ENCODE data around the gene TMEM245. TPM values are rescaled to one million over a fixed set of nuclear protein-coding genes. Genes with fewer than 3 reads are reported as not detected.

TMEM245 gene
- 26.9 and 30.5 TPM in 2 replicates for total RNA-seq

GRCh38 chr9:109119439-109120203, at the start of gene TMEM245:
TSS of gene TMEM245 (minus strand) at chr9:109119947. CDS start at chr9:109119913, 34 bp downstream.
- intact Hi-C loops (cut with micrococcal nuclease) = loop anchor here (1.0 to 10.0 kb wide), 13 partner anchors 9 to 1836 kb away; partner anchors contain the start of genes ABITRAM, ELP1, EPB41L4B and RAD23B

- intact Hi-C loops (cut with micrococcal nuclease) = no loop called here
Observed at GRCh38 chr9:109168170-109168569, 48.4 kb upstream of the TMEM245 start.

GRCh38 chr9:109167716-109168115, 48.0 kb upstream of the TMEM245 start:
- intact Hi-C loops (cut with micrococcal nuclease) = no loop called here

GRCh38 chr9:109166771-109167601, 47.2 kb upstream of the TMEM245 start, which contains the start of gene FRRS1L:
TSS of gene FRRS1L (minus strand) at chr9:109167249. CDS start at chr9:109167138, 111 bp downstream.
- intact Hi-C loops (cut with micrococcal nuclease) = no loop called here

GRCh38 chr9:109166171-109166770, 46.5 kb upstream of the TMEM245 start:
- intact Hi-C loops (cut with micrococcal nuclease) = no loop called here

GRCh38 chr9:109164042-109164441, 44.3 kb upstream of the TMEM245 start:
- intact Hi-C loops (cut with micrococcal nuclease) = no loop called here

- intact Hi-C loops (cut with micrococcal nuclease) = no loop called here
Observed at GRCh38 chr9:109163194-109163593, 43.4 kb upstream of the TMEM245 start.

GRCh38 chr9:109162677-109163076, 42.9 kb upstream of the TMEM245 start:
- intact Hi-C loops (cut with micrococcal nuclease) = no loop called here

- intact Hi-C loops (cut with micrococcal nuclease) = no loop called here
Observed at GRCh38 chr9:109161471-109161870, 41.7 kb upstream of the TMEM245 start.

GRCh38 chr9:109159583-109159982, 39.8 kb upstream of the TMEM245 start:
- intact Hi-C loops (cut with micrococcal nuclease) = no loop called here

GRCh38 chr9:109158651-109159050, 38.9 kb upstream of the TMEM245 start:
- intact Hi-C loops (cut with micrococcal nuclease) = no loop called here

GRCh38 chr9:109156708-109157107, 37.0 kb upstream of the TMEM245 start:
- intact Hi-C loops (cut with micrococcal nuclease) = no loop called here

- intact Hi-C loops (cut with micrococcal nuclease) = no loop called here
Observed at GRCh38 chr9:109150925-109151545, 31.3 kb upstream of the TMEM245 start.

- intact Hi-C loops (cut with micrococcal nuclease) = no loop called here
Observed at GRCh38 chr9:109149722-109150121, 30.0 kb upstream of the TMEM245 start.

- intact Hi-C loops (cut with micrococcal nuclease) = no loop called here
Observed at GRCh38 chr9:109149089-109149488, 29.3 kb upstream of the TMEM245 start.

GRCh38 chr9:109145051-109145450, 25.3 kb upstream of the TMEM245 start:
- intact Hi-C loops (cut with micrococcal nuclease) = no loop called here

GRCh38 chr9:109143881-109144562, 24.3 kb upstream of the TMEM245 start:
- intact Hi-C loops (cut with micrococcal nuclease) = no loop called here

- intact Hi-C loops (cut with micrococcal nuclease) = no loop called here
Observed at GRCh38 chr9:109141375-109141774, 21.6 kb upstream of the TMEM245 start.

GRCh38 chr9:109139851-109140250, 20.1 kb upstream of the TMEM245 start:
- intact Hi-C loops (cut with micrococcal nuclease) = no loop called here

- intact Hi-C loops (cut with micrococcal nuclease) = no loop called here
Observed at GRCh38 chr9:109138421-109138820, 18.7 kb upstream of the TMEM245 start.

- intact Hi-C loops (cut with micrococcal nuclease) = no loop called here
Observed at GRCh38 chr9:109134167-109134578, 14.4 kb upstream of the TMEM245 start.

Measured in T-helper 1 cell treated with Interleukin-12 subunit alpha and Interleukin-12 subunit beta and Interleukin-4 antibody, amounts not matched to agents 30 ng/mL and 1 ng/mL, for 36 hours (primary cell).